ENCODE measurements around the gene RSRC1. TPM values are rescaled to one million over a fixed set of nuclear protein-coding genes. Genes with fewer than 3 reads are reported as not detected.

The RSRC1 gene
- total RNA-seq, 1 donor from 2014 or later = 39.9 TPM

GRCh38 chr3:158522221-158523136 lies 412.6 kb downstream of the RSRC1 start:
- DNase-seq = no peak
- CTCF ChIA-PET = no interaction called here
- H3K27ac Mint-ChIP-seq = no peak overlapping the region
- H3K4me1 Mint-ChIP-seq = no peaks in the 10 kb centered on the region
- H3K9me3 Mint-ChIP-seq = peaks cover 3% of the 10 kb centered on the region
- no peak for TF ChIP-seq CTCF (IDR thresholded peaks at IDR 0.05)
- intact Hi-C loops (cut with micrococcal nuclease) = no loop called here
- H3K36me3 Mint-ChIP-seq (ENCODE audit: low read depth) = peaks cover 2% of the 10 kb centered on the region
- H3K4me3 Mint-ChIP-seq = no peak overlapping the region
- ATAC-seq (ENCODE audit: low read depth) = no peak
- POLR2A ChIA-PET = no interaction called here
- no peaks in the 10 kb centered on the region for H3K27me3 Mint-ChIP-seq

- H3K27me3 Mint-ChIP-seq = no peaks in the 10 kb centered on the region
- CTCF ChIA-PET = interaction anchor here (3.1 kb wide), 1 partner anchor 922 kb away, joined by 7 read pairs; no protein-coding TSS in a partner anchor
- H3K9me3 Mint-ChIP-seq = peaks cover 3% of the 10 kb centered on the region
- DNase-seq (no peak), ATAC-seq (ENCODE audit: low read depth) (no peak)
- no peaks in the 10 kb centered on the region for H3K4me1 Mint-ChIP-seq
- intact Hi-C loops (cut with micrococcal nuclease) = no loop called here
- no peak overlapping the region for H3K27ac Mint-ChIP-seq
- POLR2A ChIA-PET = no interaction called here
- TF ChIP-seq CTCF (IDR thresholded peaks at IDR 0.05) = no peak
- H3K36me3 Mint-ChIP-seq (ENCODE audit: low read depth) = no peaks in the 10 kb centered on the region
- H3K4me3 Mint-ChIP-seq = no peak overlapping the region
Observed at GRCh38 chr3:158528076-158528674, 418.3 kb downstream of the RSRC1 start.

GRCh38 chr3:158531334-158531733 lies 421.4 kb downstream of the RSRC1 start:
- DNase-seq = no peak
- CTCF ChIA-PET = interaction anchor here (0.8 to 1.9 kb wide), 2 partner anchors 666 to 924 kb away, joined by 3 to 7 read pairs; no protein-coding TSS in a partner anchor
- Mint-ChIP-seq H3K9me3 (no peaks in the 10 kb centered on the region), H3K27me3 (no peaks in the 10 kb centered on the region), H3K27ac (no peak overlapping the region), H3K36me3 (ENCODE audit: low read depth) (no peaks in the 10 kb centered on the region), H3K4me3 (no peak overlapping the region), H3K4me1 (no peaks in the 10 kb centered on the region)
- POLR2A ChIA-PET = no interaction called here
- no peak for TF ChIP-seq CTCF (IDR thresholded peaks at IDR 0.05)
- no peak for ATAC-seq (ENCODE audit: low read depth)
- intact Hi-C loops (cut with micrococcal nuclease) = loop anchor here (5.0 kb wide), 1 partner anchor 664 kb away; no protein-coding TSS in a partner anchor

GRCh38 chr3:158532099-158532734 lies 422.3 kb downstream of the RSRC1 start:
- intact Hi-C loops (cut with micrococcal nuclease) = loop anchor here (1.0 to 5.0 kb wide), 3 partner anchors 665 to 999 kb away; no protein-coding TSS in a partner anchor
- CTCF ChIA-PET = interaction anchor here (0.8 to 1.9 kb wide), 2 partner anchors 667 to 925 kb away, joined by 3 to 7 read pairs; no protein-coding TSS in a partner anchor
- Mint-ChIP-seq H3K27ac (no peak overlapping the region), H3K36me3 (ENCODE audit: low read depth) (peaks cover 1% of the 10 kb centered on the region), H3K9me3 (no peaks in the 10 kb centered on the region), H3K4me3 (no peak overlapping the region), H3K27me3 (no peaks in the 10 kb centered on the region), H3K4me1 (no peaks in the 10 kb centered on the region)
- ATAC-seq (ENCODE audit: low read depth) (no peak), DNase-seq (no peak)
- POLR2A ChIA-PET = no interaction called here
- TF ChIP-seq CTCF (IDR thresholded peaks at IDR 0.05) = no peak

- ATAC-seq (ENCODE audit: low read depth) (no peak), DNase-seq (no peak)
- ChIA-PET POLR2A (no interaction called here), CTCF (no interaction called here)
- no peaks in the 10 kb centered on the region for H3K4me1 Mint-ChIP-seq
- H3K27ac Mint-ChIP-seq = no peak overlapping the region
- H3K36me3 Mint-ChIP-seq (ENCODE audit: low read depth) = peaks cover 7% of the 10 kb centered on the region
- no peaks in the 10 kb centered on the region for H3K27me3 Mint-ChIP-seq
- no peak overlapping the region for H3K4me3 Mint-ChIP-seq
- TF ChIP-seq CTCF (IDR thresholded peaks at IDR 0.05) = no peak
- no peaks in the 10 kb centered on the region for H3K9me3 Mint-ChIP-seq
- intact Hi-C loops (cut with micrococcal nuclease) = no loop called here
Observed at GRCh38 chr3:158535918-158536317, 426.0 kb downstream of the RSRC1 start.

Measured in activated B cell treated with CpG ODN at 0.5 μM for 24 hours (primary cell).